GM18526 (cell line): Measurements from ENCODE around the gene GPBAR1.
A peak's percentile ranks its signal among the peaks of the same experiment; 100 is the strongest.

Experiments used
- POLR2A ChIP-seq: IDR thresholded peaks from 3 replicates; pipeline ENCODE4 v1.6.1; 2011; ENCODE audit not compliant: insufficient read length; ENCODE audit errors: extremely low read depth

The GPBAR1 gene, protein sequence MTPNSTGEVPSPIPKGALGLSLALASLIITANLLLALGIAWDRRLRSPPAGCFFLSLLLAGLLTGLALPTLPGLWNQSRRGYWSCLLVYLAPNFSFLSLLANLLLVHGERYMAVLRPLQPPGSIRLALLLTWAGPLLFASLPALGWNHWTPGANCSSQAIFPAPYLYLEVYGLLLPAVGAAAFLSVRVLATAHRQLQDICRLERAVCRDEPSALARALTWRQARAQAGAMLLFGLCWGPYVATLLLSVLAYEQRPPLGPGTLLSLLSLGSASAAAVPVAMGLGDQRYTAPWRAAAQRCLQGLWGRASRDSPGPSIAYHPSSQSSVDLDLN

DNA sequence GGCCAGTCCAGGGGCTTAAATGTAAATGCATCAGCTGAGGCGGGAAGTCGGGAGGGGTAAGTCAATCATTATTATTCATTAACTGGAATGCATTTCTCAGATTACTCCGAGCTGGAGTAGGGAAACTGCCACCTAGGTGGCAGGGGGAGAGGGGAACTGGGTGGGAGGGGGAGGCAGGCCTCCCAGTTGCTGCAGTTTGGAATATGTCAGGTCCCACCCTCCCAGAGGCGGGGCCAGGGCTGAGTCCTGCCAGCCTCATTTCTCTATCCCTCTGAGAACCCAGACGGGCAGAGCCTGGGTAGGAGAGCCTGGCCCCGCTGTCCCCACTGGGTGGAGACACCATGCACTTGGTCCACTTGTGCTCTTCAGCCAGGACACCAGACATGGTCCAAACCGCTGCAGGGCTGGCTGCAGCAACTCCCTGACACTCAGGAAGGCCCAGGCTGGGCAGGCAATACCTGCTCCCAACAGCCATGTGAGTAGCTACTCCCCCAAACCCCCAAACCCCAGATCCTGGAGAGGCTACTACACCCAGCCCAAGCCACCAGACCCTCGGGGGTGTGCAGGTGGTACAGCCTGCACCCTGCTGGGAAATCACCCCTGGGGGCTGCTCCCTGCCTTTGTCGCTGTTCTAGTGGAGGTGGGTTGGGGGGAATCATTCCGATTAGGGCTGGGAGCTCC is at the start of gene GPBAR1:
Gene GPBAR1 (plus strand): TSS at position 274 of the 681 bp plus-strand sequence. CDS start 1,710 bp downstream, outside the sequence.
- TF ChIP-seq POLR2A: no peak

DNA sequence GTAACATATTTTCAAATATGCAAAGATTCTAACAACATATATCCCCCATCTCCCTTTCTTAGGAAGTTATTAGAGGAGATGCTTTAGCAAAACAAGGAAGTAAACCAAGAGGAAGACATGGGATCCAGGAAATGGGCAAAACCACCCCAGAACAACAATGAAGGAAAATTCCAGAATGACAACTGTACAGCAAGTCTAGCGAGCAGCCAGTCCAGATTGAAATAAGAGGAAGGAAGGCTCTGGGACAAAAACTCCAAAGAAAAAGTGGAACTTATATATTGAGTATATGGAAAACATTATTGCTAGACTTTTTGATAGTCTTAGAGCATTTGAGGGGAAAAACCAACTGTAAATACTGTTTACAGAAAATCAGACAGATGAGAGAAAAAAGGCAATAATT is 46.7 kb upstream of the GPBAR1 start:
- no peak for TF ChIP-seq POLR2A

DNA sequence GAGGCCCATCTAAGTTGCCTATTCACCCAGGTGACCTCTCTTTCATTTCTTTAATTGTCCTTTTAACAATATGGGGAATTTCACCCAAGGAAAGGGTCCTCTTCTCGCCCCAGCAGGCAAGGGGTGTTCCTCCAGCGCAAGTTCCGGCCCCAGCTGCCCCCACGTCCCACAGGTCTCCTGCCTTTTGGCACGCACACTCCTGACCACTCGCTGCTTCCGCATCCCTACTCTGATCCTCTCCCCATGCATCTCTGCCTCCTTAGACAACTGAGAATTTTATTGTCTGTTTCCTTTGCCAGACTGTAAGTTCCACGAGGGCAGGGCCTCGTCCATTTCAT is 44.5 kb upstream of the GPBAR1 start:
- TF ChIP-seq POLR2A: no peak

DNA sequence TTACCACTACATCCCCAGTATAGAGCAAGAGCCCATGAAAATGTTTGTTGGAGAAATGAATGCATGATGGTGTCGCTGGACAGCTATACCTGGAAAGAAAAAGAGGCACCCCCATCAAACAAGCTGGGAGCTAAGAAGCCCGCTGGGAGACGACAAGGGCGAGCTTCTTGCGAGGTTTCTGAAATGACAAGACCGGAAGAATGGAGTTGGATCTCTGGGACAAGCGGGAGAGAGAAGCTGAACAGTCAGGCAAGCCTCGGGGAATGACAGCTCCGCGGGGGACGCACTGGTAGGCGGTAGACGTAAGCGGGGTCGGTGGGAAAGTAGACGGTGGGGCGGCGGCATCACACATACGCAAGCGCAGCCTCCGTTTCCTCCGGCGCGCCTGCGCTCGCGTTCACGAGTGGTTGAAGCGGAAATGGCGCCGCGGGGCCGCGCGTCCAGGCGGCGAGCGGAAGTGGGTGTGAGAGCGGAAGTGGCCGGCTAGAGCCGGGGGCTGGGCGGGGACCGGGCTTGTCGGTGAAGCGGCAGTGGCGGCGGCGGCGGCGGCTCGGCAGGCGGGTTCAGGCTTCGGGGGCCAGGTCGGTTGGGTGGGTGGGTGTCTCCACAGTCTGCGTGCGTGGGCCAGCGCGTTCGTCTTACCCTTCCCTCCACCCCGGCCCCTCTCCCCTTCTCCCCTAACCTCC is 44.0 kb upstream of the GPBAR1 start, which contains the start of gene ARPC2:
Gene ARPC2 (plus strand): TSS at position 516 of the 686 bp plus-strand sequence. CDS start 282 bp downstream, outside the sequence.
- peak; percentile 89 for TF ChIP-seq POLR2A

DNA sequence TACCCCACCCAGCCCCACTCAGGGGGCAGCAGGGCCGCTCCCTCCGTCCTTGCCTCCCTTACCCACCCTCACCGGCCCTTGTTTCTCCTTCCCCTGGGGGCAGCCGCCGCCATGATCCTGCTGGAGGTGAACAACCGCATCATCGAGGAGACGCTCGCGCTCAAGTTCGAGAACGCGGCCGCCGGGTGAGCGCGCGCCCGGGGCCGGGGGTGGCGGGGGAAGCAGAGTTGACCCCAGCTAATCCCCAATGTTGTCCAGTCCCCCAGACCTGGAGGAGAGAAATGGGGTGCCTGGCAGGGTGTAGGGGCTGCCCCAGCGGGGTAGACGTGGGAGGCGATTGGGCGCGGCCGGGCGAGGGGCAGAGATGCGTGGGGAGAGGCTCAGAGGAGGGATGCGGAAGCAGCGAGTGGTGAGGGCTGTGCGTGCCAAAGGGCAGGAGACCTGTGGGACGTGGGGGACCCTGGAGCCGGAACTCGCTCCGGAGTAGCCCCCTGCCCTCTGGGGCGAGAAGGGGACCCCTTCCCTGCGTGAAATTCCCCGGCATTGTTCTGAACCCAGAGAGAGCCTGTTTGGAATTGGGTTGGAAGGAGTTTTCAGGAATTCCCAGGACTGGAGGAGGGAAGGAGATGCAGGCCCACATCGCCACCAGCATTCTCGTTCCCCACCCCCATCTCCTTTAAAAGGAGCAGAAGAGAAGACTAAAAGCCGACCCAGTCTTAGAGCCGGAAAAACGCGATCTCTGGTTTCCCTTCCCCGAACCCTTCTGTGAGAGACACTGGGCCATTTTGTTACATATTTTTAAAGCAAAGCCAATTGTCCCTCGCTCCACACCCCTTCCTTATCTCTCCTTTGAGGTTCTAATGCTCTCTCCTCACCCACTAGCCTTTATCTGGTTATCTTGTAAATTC is 43.2 kb upstream of the GPBAR1 start:
- TF ChIP-seq POLR2A: peak; percentile 41

DNA sequence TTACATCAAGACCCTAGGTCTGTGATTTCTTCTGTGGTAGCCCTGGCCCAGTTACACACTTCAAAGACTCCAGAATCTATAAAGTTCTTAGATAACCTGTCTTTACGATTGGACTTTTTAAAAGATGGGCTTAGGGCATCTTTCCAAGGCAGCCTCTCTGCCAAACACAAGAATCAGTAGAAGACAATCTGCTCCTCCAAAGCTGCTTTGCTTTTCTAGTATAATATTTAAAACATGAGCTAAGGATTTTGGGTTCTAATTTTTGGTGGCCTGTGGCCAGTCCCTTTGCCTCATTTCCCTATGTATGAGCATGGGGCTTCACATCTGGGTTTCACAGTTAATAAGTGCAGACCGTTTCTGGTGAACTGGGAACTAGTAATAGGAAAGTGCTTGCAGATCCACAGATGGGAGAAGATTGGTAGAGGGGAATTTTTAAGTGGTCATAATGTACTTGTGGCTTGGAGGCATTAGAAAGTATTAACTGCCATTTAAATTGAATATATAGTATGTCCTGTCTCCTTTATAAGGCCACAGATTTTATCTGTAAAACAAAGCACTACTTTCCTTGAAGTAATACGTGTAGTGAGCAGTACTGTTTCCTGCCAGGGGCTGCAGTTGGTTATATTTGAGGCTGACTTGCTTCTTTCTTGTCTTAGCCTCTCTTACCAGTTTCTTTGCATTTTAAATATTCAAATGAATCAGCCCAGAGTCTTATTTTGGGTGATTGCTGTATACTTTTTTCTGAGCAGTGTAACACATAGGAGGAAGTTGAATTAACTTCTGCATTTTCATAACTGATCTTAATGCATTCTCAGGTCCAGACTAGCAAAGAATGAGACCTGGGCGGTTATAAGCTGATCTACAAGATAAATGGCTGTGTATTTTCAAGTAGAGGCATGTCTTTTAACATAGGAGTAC is 42.3 kb upstream of the GPBAR1 start:
- peak; percentile 13 for TF ChIP-seq POLR2A

DNA sequence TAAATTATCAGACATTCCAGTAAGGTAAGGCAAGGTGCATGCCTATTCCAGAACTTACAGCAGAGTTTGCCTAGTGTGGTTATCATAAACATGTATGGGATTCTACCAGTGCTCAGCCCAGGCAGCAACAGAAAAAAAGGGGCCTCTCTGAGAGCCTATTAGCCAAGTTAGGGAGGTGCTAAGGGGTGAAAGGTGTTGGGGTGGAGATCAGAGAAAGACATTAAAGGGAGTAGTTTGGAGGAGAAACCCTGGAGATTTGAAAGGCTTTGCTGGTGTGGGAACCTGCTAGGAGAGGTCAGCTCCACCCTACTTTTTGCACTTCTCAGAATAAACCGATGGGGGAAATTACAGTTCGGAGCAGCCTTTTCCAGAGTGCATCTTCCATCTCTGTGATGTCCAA is 40.9 kb upstream of the GPBAR1 start:
- TF ChIP-seq POLR2A: no peak

DNA sequence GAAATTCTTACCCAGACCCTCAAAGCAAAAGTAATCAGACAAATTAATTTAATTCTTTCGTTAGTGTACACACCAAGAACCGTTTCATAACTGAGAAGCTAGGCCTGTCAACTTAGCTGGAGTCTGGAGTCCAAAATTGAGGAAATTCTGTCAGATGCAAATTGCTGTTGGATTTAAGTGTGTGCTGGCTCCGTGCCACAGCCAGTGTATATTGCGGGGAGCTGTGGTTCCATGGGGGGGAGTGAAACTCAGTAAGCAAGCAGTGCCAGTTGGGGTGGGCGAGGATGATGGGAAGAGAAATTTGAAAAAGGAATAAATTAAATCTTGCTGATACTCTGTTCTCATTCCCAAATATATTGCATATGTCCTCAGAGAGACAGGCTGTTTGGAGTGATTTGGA is 39.8 kb upstream of the GPBAR1 start:
- TF ChIP-seq POLR2A: no peak

DNA sequence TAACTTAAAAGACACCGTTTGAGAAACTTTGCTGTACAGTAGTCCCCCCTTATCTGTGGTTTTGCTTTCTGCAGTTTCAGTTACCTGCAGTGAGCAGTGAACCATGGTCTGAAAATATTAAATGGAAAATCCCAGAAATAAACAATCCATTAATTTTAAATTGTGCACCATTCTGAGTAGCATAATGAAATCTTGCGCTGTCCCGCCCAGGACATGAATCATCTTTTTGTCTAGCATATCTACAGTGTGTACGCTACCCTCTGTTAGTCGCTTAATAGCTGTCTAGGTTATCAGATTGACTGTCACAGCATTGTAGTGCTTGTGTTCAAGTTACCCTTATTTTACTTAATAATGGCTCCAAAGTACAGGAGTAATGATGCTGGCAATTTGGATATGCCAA is 37.8 kb upstream of the GPBAR1 start:
- TF ChIP-seq POLR2A: no peak

DNA sequence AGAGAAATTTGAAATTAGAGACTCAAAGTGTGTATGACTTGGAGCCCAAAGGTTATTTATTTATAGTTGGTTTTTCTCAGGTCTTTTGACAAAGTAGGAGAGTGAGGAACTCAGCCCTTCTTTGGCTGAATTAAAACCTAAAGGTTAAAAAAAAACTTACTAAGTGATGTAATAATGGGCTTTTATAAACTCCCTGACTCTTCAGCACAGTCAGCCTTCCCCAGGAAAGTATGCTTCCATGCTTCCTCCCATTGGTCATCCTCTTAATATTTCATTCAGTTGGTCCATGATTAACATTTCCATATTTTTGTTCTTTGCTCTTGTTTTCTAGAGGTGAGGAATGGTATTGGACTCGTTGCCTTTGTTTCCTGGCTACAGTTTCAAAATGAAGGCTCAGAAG is 36.6 kb upstream of the GPBAR1 start:
- no peak for TF ChIP-seq POLR2A

DNA sequence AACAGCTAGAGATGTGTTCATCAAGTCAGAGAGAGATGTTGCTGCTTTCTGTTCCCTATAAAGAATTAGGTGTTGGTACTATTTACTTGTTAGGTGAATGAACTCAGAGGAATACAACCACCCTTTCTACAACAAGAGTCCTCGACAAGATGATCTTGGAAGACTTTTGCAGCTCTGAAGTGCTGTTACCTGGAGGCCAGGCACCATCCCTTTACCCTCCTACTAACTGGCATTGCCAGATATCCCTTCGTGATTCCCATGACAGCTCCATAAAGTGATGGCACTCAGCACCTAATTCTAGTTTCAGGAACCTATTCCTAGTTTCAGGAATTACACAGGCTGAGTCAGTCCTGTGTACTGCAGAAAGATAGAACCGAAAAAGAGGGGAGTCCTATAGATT is 33.9 kb upstream of the GPBAR1 start:
- TF ChIP-seq POLR2A: no peak

DNA sequence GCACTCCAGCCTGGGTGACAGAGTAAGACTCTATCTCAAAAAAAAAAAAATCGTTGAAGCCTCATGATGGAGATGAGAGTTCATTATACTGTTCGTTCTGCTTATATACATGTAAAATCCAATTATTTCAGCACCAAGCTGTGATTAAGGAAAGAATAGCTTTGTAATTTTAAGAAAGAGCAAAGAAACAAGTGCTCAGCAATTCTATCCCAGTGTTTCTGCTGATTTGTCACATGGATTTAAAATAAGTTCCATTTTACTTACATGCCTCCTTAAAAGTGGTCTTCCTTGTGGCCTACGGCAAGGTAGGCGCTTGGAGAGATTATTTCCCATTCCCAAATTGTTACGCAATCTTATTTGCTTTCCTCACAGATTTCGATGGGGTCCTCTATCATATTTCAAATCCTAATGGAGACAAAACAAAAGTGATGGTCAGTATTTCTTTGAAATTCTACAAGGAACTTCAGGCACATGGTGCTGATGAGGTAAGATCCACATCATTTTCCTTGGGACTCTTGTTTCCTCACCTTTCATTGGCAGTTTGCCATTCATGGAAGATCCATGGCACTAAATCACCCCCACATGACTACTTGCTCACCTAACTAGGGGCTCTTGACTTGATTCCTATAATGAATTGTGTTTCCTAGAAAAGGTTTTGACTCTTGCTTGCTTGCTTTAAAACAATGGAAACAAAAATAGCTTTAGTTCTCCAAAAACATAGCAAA is 32.3 kb upstream of the GPBAR1 start:
- TF ChIP-seq POLR2A: no peak

DNA sequence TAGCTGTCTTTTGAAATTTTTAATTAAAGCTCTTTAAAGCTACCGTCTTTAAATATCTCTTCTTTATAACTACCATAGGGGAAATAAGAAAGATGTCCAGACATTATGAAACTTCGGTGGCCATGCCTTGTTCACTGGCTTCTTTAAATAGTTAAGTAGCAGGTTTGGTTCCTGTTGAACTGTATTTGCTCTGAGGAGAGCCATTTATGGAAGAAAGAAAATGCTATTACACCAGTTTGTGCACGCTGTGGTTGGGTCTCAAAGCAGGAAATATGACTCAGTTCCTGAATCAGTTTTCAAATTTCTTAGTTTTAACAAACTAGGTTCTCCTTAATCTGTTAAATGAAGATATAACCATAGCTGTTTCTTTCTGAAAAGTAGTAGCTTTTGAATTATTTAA is 31.6 kb upstream of the GPBAR1 start:
- TF ChIP-seq POLR2A: no peak

DNA sequence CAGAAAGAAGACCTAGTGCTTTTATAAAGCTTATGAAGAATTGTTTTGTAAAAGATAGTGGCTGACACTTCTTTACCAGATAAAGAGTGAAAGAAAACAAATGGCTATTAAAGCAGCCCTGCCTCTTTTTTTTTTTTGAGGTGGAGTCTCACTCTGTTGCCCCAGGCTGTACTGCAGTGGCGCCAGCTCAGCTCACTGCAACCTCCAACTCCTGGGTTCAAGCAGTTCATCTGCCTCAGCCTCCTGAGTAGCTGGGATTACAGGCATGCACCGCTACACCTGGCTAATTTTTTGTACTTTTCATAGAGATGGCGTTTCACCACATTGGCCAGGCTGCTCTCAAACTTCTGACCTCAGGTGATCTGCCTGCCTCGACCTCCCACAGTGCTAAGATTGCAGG is 31.0 kb upstream of the GPBAR1 start:
- TF ChIP-seq POLR2A: no peak

DNA sequence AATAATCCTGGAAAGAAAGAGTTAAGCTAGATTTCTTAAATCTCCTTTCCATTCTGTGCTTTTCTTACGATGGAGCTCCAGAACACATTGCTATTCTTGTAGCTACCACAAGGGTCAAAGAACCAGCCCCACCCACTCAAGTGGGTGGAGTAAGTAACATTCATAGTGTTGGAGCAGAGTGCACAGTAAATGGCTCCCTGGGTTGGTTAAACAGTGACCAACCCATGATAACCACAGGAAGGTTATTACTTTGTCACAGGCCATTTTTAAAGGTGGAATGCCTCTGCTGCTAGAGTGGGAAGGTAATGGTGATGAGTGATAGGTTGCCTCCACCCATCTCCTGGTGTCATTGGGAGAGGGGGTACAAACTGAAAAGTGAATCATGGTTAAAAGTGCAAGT is 29.9 kb upstream of the GPBAR1 start:
- TF ChIP-seq POLR2A: no peak
